ENCODE results near the gene SMARCA4. TPM values are rescaled to one million over a fixed set of nuclear protein-coding genes. Genes with fewer than 3 reads are reported as not detected.

SMARCA4 gene
- total RNA-seq, 2 experiments from 2014 or later: 409 to 554 TPM

DNA sequence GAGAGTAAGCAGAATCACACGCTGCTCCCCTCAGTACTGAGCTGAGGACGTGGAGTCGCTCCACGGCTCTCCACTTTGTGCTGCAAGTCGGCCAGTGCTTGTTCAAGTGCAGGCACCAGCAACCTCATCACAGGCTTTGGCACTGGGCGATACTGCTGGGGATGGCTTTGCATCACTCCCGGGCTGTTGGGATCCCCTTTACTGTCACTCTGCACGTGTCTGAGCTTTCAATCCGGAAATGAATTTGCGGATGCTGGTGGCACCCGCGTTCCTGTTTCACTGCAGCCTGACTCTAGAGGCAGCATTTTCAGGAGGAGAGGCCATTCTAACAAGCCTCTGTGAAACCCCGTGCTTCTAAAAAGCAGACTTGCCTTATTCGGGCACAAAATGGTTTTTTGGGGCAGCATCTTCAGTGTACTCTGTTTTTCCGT, 19.1 kb downstream of the SMARCA4 start:
- TF ChIP-seq, protein P1, sequence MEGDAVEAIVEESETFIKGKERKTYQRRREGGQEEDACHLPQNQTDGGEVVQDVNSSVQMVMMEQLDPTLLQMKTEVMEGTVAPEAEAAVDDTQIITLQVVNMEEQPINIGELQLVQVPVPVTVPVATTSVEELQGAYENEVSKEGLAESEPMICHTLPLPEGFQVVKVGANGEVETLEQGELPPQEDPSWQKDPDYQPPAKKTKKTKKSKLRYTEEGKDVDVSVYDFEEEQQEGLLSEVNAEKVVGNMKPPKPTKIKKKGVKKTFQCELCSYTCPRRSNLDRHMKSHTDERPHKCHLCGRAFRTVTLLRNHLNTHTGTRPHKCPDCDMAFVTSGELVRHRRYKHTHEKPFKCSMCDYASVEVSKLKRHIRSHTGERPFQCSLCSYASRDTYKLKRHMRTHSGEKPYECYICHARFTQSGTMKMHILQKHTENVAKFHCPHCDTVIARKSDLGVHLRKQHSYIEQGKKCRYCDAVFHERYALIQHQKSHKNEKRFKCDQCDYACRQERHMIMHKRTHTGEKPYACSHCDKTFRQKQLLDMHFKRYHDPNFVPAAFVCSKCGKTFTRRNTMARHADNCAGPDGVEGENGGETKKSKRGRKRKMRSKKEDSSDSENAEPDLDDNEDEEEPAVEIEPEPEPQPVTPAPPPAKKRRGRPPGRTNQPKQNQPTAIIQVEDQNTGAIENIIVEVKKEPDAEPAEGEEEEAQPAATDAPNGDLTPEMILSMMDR (conservative IDR thresholded peaks at IDR 0.05; ENCODE audit: low read length): peak; percentile 75
- TF ChIP-seq EZH2phosphoT487 (IDR thresholded peaks at IDR 0.05; ENCODE audit: borderline replicate concordance, low read depth, low read length): no peak
- POLR2A ChIA-PET: interaction anchor here (0.5 to 4.5 kb wide), 8 partner anchors 9 to 233 kb away, joined by 3 to 43 read pairs (median 6); no protein-coding TSS in a partner anchor
- Histone ChIP-seq H3K4me2 (ENCODE audit: low read length) (peak overlapping the region; percentile 92), H2AFZ (ENCODE audit: low read length) (no peak overlapping the region), H3K4me3 (ENCODE audit: low read depth, low read length, poor library complexity, severe bottlenecking) (peak overlapping the region; percentile 62), H4K20me1 (ENCODE audit: insufficient read depth, low read length) (peaks cover 38% of the 10 kb centered on the region), H3K9me2 (ENCODE audit: insufficient read depth, low read length) (no peaks in the 10 kb centered on the region), H3K79me2 (ENCODE audit: insufficient read depth, low read depth, low read length) (peaks cover 98% of the 10 kb centered on the region), H3K27ac (ENCODE audit: low read depth, low read length, poor library complexity, severe bottlenecking) (peak overlapping the region; percentile 99), H3K36me3 (ENCODE audit: insufficient read depth, low read length) (peaks cover 70% of the 10 kb centered on the region), H3K9me3 (ENCODE audit: low read length) (no peaks in the 10 kb centered on the region), H3K4me1 (ENCODE audit: insufficient read depth, low read length, poor library complexity, severe bottlenecking) (peaks cover 76% of the 10 kb centered on the region)
- BruUV-seq (replicated peaks): no TSS peak
- CTCF ChIA-PET (ENCODE audit: unreplicated experiment): interaction anchor here (1.0 kb wide), 2 partner anchors 8 to 37 kb away, joined by 3 read pairs; no protein-coding TSS in a partner anchor
- intact Hi-C loops (cut with micrococcal nuclease; ENCODE audit: unreplicated experiment): loop anchor here (1.0 to 10.0 kb wide), 4 partner anchors 17 to 745 kb away; partner anchors contain the start of genes KANK2 and S1PR2
- peak; percentile 95 for DNase-seq (ENCODE audit: low spot score)

DNA sequence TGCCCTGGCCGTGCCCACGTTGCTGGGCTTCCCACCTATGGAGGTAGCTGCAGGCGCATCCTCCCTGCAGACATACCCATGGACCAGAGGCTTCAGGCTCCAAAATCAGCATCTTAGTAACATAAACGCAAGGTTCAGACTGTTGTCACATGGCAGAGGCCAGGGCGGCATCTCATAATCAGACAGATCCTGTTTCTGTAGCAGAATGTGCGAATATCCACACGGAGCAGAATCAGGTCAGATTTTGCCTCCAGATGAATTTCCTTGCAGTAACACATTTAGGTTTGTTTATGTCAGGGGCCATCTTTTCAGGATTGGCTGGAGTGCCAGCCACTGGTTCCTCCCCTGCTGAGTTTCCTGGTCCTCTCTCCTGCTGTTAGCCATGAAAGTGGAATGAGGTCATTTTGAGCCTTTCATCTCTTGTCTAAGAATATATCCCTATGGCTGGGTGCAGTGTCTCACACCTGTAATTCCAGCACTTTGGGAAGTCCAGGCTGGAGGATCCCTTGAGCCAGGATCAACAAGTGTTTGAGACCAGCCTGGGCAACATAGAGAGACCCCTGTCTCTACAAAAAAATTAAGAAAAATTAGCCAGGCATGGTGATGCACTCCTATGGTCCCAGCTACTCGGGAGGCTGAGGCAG, 20.5 kb downstream of the SMARCA4 start:
- Histone ChIP-seq H3K4me1 (ENCODE audit: insufficient read depth, low read length, poor library complexity, severe bottlenecking) (peaks cover 61% of the 10 kb centered on the region), H3K9me3 (ENCODE audit: low read length) (no peaks in the 10 kb centered on the region), H3K4me2 (ENCODE audit: low read length) (peak overlapping the region; percentile 92), H3K9me2 (ENCODE audit: insufficient read depth, low read length) (no peaks in the 10 kb centered on the region), H3K36me3 (ENCODE audit: insufficient read depth, low read length) (peaks cover 72% of the 10 kb centered on the region), H3K79me2 (ENCODE audit: insufficient read depth, low read depth, low read length) (peaks cover 98% of the 10 kb centered on the region), H3K4me3 (ENCODE audit: low read depth, low read length, poor library complexity, severe bottlenecking) (peak overlapping the region; percentile 62), H3K27ac (ENCODE audit: low read depth, low read length, poor library complexity, severe bottlenecking) (peak overlapping the region; percentile 99), H4K20me1 (ENCODE audit: insufficient read depth, low read length) (peaks cover 27% of the 10 kb centered on the region), H2AFZ (ENCODE audit: low read length) (no peak overlapping the region)
- DNase-seq (ENCODE audit: low spot score): no peak
- ChIA-PET POLR2A (interaction anchor here (0.6 to 4.5 kb wide), 4 partner anchors 11 to 22 kb away, joined by 4 to 43 read pairs (median 11); no protein-coding TSS in a partner anchor), CTCF (ENCODE audit: unreplicated experiment) (no interaction called here)
- BruUV-seq (replicated peaks): no TSS peak
- intact Hi-C loops (cut with micrococcal nuclease; ENCODE audit: unreplicated experiment): no loop called here
- TF ChIP-seq, protein P1 (conservative IDR thresholded peaks at IDR 0.05; ENCODE audit: low read length): no peak
- no peak for TF ChIP-seq EZH2phosphoT487 (IDR thresholded peaks at IDR 0.05; ENCODE audit: borderline replicate concordance, low read depth, low read length)

DNA sequence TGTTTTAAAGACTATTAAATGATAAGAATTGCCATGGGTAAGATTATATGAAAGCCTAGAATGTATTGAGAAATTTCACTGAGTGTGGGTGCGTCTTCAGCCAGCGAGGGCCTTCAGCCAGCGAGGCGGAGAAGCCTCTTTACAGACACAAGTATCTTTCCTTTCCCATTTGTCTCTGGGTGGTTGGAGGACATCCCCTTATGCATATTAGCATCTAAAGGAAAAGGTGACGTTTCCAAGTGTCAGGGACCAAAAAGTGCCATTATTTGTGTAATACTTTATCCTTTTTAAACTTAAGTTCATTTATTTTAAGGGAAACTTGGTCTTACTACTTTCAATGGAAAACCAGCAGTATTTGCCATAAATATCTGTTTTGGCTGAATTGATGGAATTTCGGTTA, 22.2 kb downstream of the SMARCA4 start:
- intact Hi-C loops (cut with micrococcal nuclease; ENCODE audit: unreplicated experiment): no loop called here
- peaks cover 82% of the 10 kb centered on the region for H3K79me2 ChIP-seq (ENCODE audit: insufficient read depth, low read depth, low read length)
- no peak for DNase-seq (ENCODE audit: low spot score)

More for the DNA sequence above, 22.2 kb downstream of the SMARCA4 start:
- H3K27ac ChIP-seq (ENCODE audit: low read depth, low read length, poor library complexity, severe bottlenecking): no peak overlapping the region
- H3K4me2 ChIP-seq (ENCODE audit: low read length): no peak overlapping the region
- ChIA-PET POLR2A (interaction anchor here (0.9 kb wide), 1 partner anchor 109 kb away, joined by 4 read pairs; no protein-coding TSS in a partner anchor), CTCF (ENCODE audit: unreplicated experiment) (no interaction called here)
- BruUV-seq (replicated peaks): no TSS peak
- TF ChIP-seq EZH2phosphoT487 (IDR thresholded peaks at IDR 0.05; ENCODE audit: borderline replicate concordance, low read depth, low read length): no peak
- TF ChIP-seq, protein P1 (conservative IDR thresholded peaks at IDR 0.05; ENCODE audit: low read length): no peak
- no peak overlapping the region for H3K4me3 ChIP-seq (ENCODE audit: low read depth, low read length, poor library complexity, severe bottlenecking)
- peaks cover 27% of the 10 kb centered on the region for H4K20me1 ChIP-seq (ENCODE audit: insufficient read depth, low read length)
- no peak overlapping the region for H2AFZ ChIP-seq (ENCODE audit: low read length)
- no peaks in the 10 kb centered on the region for H3K9me2 ChIP-seq (ENCODE audit: insufficient read depth, low read length)
- peaks cover 77% of the 10 kb centered on the region for H3K36me3 ChIP-seq (ENCODE audit: insufficient read depth, low read length)
- H3K4me1 ChIP-seq (ENCODE audit: insufficient read depth, low read length, poor library complexity, severe bottlenecking): peaks cover 45% of the 10 kb centered on the region
- H3K9me3 ChIP-seq (ENCODE audit: low read length): no peaks in the 10 kb centered on the region
